GM21717 (cell line): ENCODE measurements around the gene CHST15.

Experiments
- ATAC-seq: cut with Tn5 transposase; IDR thresholded peaks from one replicate; pipeline ENCODE4 v1.9.1; 2021; ENCODE audit warnings: mild to moderate bottlenecking, moderate library complexity; ENCODE audit not compliant: unreplicated experiment

The CHST15 gene

GRCh38 chr10:123986736-123987135 lies 106.7 kb downstream of the CHST15 start:
- ATAC-seq, result no peak

GRCh38 chr10:123974406-123974805 lies 119.0 kb downstream of the CHST15 start:
- ATAC-seq, result no peak

- ATAC-seq, result no peak
These were observed 120.7 kb downstream of the CHST15 start for GRCh38 chr10:123972481-123973401.

GRCh38 chr10:123970927-123971286 lies 122.5 kb downstream of the CHST15 start:
- no peak for ATAC-seq

- no peak for ATAC-seq
These were observed 123.0 kb downstream of the CHST15 start for GRCh38 chr10:123970207-123970926.

- no peak for ATAC-seq
These were observed 125.7 kb downstream of the CHST15 start for GRCh38 chr10:123967626-123968243.

- no peak for ATAC-seq
These were observed 126.5 kb downstream of the CHST15 start for GRCh38 chr10:123966896-123967231.

- ATAC-seq, result no peak
These were observed 127.2 kb downstream of the CHST15 start for GRCh38 chr10:123965973-123966895.

GRCh38 chr10:123964953-123965352 lies 128.4 kb downstream of the CHST15 start:
- ATAC-seq, result no peak

GRCh38 chr10:123962756-123963530 lies 130.5 kb downstream of the CHST15 start:
- ATAC-seq, result no peak

GRCh38 chr10:123958241-123958640 lies 135.2 kb downstream of the CHST15 start:
- ATAC-seq, result no peak
